K562 (cell line): ENCODE results near the gene HCFC1R1. TPM values are rescaled to one million over a fixed set of nuclear protein-coding genes. Genes with fewer than 3 reads are reported as not detected.

Experiments
- CXXC5 ChIP-seq: fragments of 250-450 bp; sonication (Bioruptor Pico); IDR thresholded peaks from 2 replicates; pipeline ENCODE4 v1.8.0; 2022; ENCODE audit warnings: inconsistent platforms, mild to moderate bottlenecking, moderate library complexity
- DPF2 ChIP-seq: fragments of 450-650 bp; IDR thresholded peaks from 2 replicates; pipeline ENCODE4 v1.6.1; 2016
- EGR1 ChIP-seq: fragments of 450-650 bp; conservative IDR thresholded peaks from 2 replicates; pipeline ENCODE4 v1.6.1; 2017; ENCODE audit warnings: mild to moderate bottlenecking
- FOXK2 ChIP-seq, 2 experiments: fragments of 450-650 bp; IDR thresholded peaks in 1 of 2; conservative IDR thresholded peaks in 1 of 2; 2 replicates each; pipeline ENCODE4 v1.6.1; 2016; ENCODE audit warnings: low read depth in 2 of 2, mild to moderate bottlenecking in 1 of 2
- HDAC1 ChIP-seq, 2 experiments: fragments of 450-650 bp; IDR thresholded peaks; 2 replicates each; pipeline ENCODE4 v1.6.1; 2016 to 2017; ENCODE audit warnings: inconsistent platforms in 1 of 2, mild to moderate bottlenecking in 1 of 2, moderate library complexity in 1 of 2
- HDGF ChIP-seq: fragments of 450-650 bp; IDR thresholded peaks from 2 replicates; pipeline ENCODE4 v1.6.1; 2016
- ID3 ChIP-seq, 2 experiments: fragments of 250-450 bp in 1 of 2; fragments of 450-650 bp in 1 of 2; sonication (Bioruptor Pico) in 1 of 2; IDR thresholded peaks; 2 replicates each; pipeline versions ENCODE4 v1.6.1 to v1.8.0; 2016 to 2021; ENCODE audit warnings: mild to moderate bottlenecking in 2 of 2, moderate library complexity in 2 of 2, missing compliant biosample characterization in 1 of 2, missing genetic modification characterization in 1 of 2
- NCOA2 ChIP-seq, 2 experiments: fragments of 450-650 bp; IDR thresholded peaks; 2 replicates each; pipeline ENCODE4 v1.6.1; 2018; ENCODE audit warnings: mild to moderate bottlenecking in 2 of 2, moderate library complexity in 1 of 2; ENCODE audit not compliant: partially characterized antibody in 2 of 2
- OTX1 ChIP-seq: fragments of 450-650 bp; formaldehyde crosslinking; IDR thresholded peaks from 2 replicates; pipeline ENCODE4 v1.4.0; 2022; ENCODE audit warnings: mild to moderate bottlenecking
- PHF21A ChIP-seq: fragments of 450-650 bp; IDR thresholded peaks from 2 replicates; pipeline ENCODE4 v1.6.1; 2017; ENCODE audit warnings: low read depth, borderline replicate concordance
- PTBP1 ChIP-seq: fragments of 200-400 bp; formaldehyde crosslinking; IDR thresholded peaks from 2 replicates; pipeline ENCODE4 v1.6.1; 2017; ENCODE audit warnings: low read depth, low read length
- SIN3A ChIP-seq, 2 experiments: fragments of 150-350 bp in 1 of 2; IDR thresholded peaks; 2 replicates each; pipeline ENCODE4 v1.6.1; 2011 to 2016; ENCODE audit warnings: borderline replicate concordance in 2 of 2, low read depth in 2 of 2, low read length in 2 of 2, mild to moderate bottlenecking in 2 of 2, moderate library complexity in 2 of 2; ENCODE audit not compliant: control insufficient read depth in 1 of 2
- SMARCC2 ChIP-seq: fragments of 450-650 bp; IDR thresholded peaks from 2 replicates; pipeline ENCODE4 v1.6.1; 2017; ENCODE audit warnings: antibody characterized with exemption, moderate library complexity, mild to moderate bottlenecking, low read depth
- TRIM24 ChIP-seq, 2 experiments: fragments of 450-650 bp; IDR thresholded peaks; 2 replicates each; pipeline ENCODE4 v1.6.1; 2016
- TRIM28 ChIP-seq: fragments of 450-650 bp; IDR thresholded peaks from 2 replicates; pipeline ENCODE4 v1.6.1; 2017
- ZBTB2 ChIP-seq: fragments of 450-650 bp; IDR thresholded peaks from 2 replicates; pipeline ENCODE4 v1.6.1; 2016; ENCODE audit warnings: antibody characterized with exemption
- ZNF253 ChIP-seq: fragments of 250-450 bp; sonication (Bioruptor Pico); conservative IDR thresholded peaks from 2 replicates; pipeline ENCODE4 v1.6.1; 2021; ENCODE audit warnings: mild to moderate bottlenecking
- ZNF263 ChIP-seq: sonication (generic); formaldehyde crosslinking; IDR thresholded peaks from 2 replicates; pipeline ENCODE4 v1.8.0; 2022; ENCODE audit warnings: mild to moderate bottlenecking, missing genetic modification reagents, borderline replicate concordance
- ZNF740 ChIP-seq, 3 experiments: fragments of 200-800 bp in 1 of 3; sonication (Bioruptor generic) in 1 of 3; sonication (generic) in 1 of 3; formaldehyde crosslinking in 1 of 3; IDR thresholded peaks; 2 replicates each; pipeline versions ENCODE4 v1.6.1 to v1.8.0; 2016 to 2022; ENCODE audit warnings: mild to moderate bottlenecking in 2 of 3, missing compliant biosample characterization in 2 of 3, missing genetic modification characterization in 2 of 3, missing genetic modification reagents in 1 of 3
- ZSCAN29 ChIP-seq: fragments of 450-650 bp; IDR thresholded peaks from 2 replicates; pipeline ENCODE4 v1.6.1; 2017
- polyA plus RNA-seq, 8 experiments: library from polyadenylated mRNA; depleted of rRNA in 4 of 8; stranded (reverse) in 5 of 8; unstranded in 3 of 8; fragments of >200 nt; fragmentation: Nextera tagmentation in 2 of 8; fragmentation: Illumina TruSeq in 1 of 8; extraction: Ambion mirVana in 2 of 8; extraction: Trizol in 1 of 8; gene quantifications; 2 replicates each; pipeline versions ENCODE4 v1.2.1 to v1.2.3, GENCODE V29; 2011 to 2014; ENCODE audit warnings: inconsistent platforms in 1 of 8, missing spikeins in 1 of 8
- total RNA-seq, 7 experiments: library from RNA; depleted of rRNA in 6 of 7; stranded (reverse); fragments of >200 nt in 6 of 7; fragmentation: Illumina TruSeq in 2 of 7; extraction: Trizol in 2 of 7; gene quantifications; 2 replicates each; pipeline versions ENCODE4 v1.2.1 to v1.2.3, GENCODE V29; 2011 to 2021; ENCODE audit warnings: low replicate concordance in 1 of 7

The HCFC1R1 gene
- total and polyA plus RNA-seq, 9 of the 15 experiments (the other 6 are each of a cell fraction or from before 2014, with no cell fraction given): 2.2 to 29.0 (median 11.2) TPM

GRCh38 chr16:2981899-2982250 is 41.9 kb downstream of the HCFC1R1 start (continued):
- TF ChIP-seq OTX1 (CRISPR knock-in tag) (peak; percentile 59; the same call in 1 of the 2 replicates), CXXC5 (peak; percentile 5; the same call in 1 of the 2 replicates), TRIM24 (IDR thresholded peaks at IDR 0.05) (0 out of 4 replicates have a peak, but pooled peaks of 1 of the 2 experiments have one; percentile 8), PHF21A (no peak), ZNF263 (CRISPR knock-in tag) (no peak), TRIM28 (peak; percentile 15; the same call in 1 of the 2 replicates), HDAC1 (IDR thresholded peaks at IDR 0.05) (peak in 1 of 2 experiments; percentile 50; a peak in 1 of 4 replicates), SMARCC2 (peak; percentile 63; the same call in 1 of the 2 replicates), PTBP1 (no peak), ZBTB2 (0 out of 2 replicates have a peak, but pooled peaks have one; percentile 60), HDGF (peak; percentile 52; the same call in 1 of the 2 replicates), ZNF253 (CRISPR knock-in tag) (no peak), ZNF740 (CRISPR knock-in tag; IDR thresholded peaks at IDR 0.05) (no peak), ZNF740 (tag; IDR thresholded peaks at IDR 0.05) (no peak), FOXK2 (conservative IDR thresholded peaks at IDR 0.05 in 1 of 2, IDR thresholded peaks at IDR 0.05 in 1 of 2; ENCODE audit: low read depth in 2 of 2) (peak; percentile 47 to 48; a peak in 2 of 4 replicates), SIN3A (IDR thresholded peaks at IDR 0.05; ENCODE audit: borderline replicate concordance in 2 of 2, control insufficient read depth in 1 of 2, low read depth in 2 of 2, low read length in 2 of 2) (no peak), DPF2 (0 out of 2 replicates have a peak, but pooled peaks have one; percentile 24), NCOA2 (IDR thresholded peaks at IDR 0.05; ENCODE audit: partially characterized antibody in 2 of 2) (no peak), ID3 (CRISPR knock-in tag; IDR thresholded peaks at IDR 0.05) (no peak), ID3 (tag; IDR thresholded peaks at IDR 0.05) (0 out of 2 replicates have a peak, but pooled peaks have one; percentile 45), EGR1 (peak; percentile 80), ZSCAN29 (peak; percentile 48; the same call in 1 of the 2 replicates)
